ENCODE measurements around the gene COPZ1.

DNA sequence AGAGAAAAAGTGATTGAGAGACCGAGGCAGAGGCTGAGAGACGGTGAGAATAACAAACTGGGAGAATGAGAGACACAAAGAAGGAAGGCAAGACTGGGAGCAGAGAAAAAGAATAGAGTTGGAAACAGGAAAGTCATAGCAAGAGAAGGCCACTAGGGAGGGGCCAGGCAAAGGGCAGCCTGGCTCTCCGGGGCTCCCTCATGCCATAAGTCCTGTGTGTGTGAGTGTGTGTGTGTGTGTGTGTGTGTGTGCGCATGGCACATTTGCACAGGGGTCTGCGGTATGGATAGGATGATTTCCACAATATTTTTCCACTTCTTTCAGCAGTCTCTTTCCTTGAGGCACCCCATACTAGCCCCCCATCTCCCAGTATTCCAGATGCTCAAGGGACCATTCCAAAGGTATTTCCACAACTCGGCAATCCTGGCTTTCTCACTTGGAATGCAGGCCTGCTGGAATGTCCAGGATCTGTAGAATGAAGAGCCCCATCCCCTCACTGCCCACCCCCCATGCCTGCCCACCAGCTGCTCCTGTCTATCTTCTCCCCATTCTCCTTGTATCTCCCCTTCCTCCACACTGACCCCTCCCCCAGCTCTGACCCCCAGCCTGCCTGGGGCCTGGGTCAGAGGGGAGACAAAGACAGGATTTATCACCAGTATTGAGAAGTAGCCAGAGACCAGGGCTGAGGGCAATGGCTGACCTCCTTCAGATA lies 30.3 kb downstream of the COPZ1 start:
- TF ChIP-seq, protein P1, sequence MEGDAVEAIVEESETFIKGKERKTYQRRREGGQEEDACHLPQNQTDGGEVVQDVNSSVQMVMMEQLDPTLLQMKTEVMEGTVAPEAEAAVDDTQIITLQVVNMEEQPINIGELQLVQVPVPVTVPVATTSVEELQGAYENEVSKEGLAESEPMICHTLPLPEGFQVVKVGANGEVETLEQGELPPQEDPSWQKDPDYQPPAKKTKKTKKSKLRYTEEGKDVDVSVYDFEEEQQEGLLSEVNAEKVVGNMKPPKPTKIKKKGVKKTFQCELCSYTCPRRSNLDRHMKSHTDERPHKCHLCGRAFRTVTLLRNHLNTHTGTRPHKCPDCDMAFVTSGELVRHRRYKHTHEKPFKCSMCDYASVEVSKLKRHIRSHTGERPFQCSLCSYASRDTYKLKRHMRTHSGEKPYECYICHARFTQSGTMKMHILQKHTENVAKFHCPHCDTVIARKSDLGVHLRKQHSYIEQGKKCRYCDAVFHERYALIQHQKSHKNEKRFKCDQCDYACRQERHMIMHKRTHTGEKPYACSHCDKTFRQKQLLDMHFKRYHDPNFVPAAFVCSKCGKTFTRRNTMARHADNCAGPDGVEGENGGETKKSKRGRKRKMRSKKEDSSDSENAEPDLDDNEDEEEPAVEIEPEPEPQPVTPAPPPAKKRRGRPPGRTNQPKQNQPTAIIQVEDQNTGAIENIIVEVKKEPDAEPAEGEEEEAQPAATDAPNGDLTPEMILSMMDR (IDR thresholded peaks at IDR 0.05; ENCODE audit: low read depth, low read length) = no peak
- TF ChIP-seq EZH2phosphoT487 (IDR thresholded peaks at IDR 0.05; ENCODE audit: low read depth) = no peak

All from OCI-LY3 (cell line).